ENCODE data around the gene DHRS12. TPM values are rescaled to one million over a fixed set of nuclear protein-coding genes. Genes with fewer than 3 reads are reported as not detected.

The DHRS12 gene
- total and polyA plus RNA-seq, 8 donors: 13.8 to 39.4 (median 26.5) TPM

DNA sequence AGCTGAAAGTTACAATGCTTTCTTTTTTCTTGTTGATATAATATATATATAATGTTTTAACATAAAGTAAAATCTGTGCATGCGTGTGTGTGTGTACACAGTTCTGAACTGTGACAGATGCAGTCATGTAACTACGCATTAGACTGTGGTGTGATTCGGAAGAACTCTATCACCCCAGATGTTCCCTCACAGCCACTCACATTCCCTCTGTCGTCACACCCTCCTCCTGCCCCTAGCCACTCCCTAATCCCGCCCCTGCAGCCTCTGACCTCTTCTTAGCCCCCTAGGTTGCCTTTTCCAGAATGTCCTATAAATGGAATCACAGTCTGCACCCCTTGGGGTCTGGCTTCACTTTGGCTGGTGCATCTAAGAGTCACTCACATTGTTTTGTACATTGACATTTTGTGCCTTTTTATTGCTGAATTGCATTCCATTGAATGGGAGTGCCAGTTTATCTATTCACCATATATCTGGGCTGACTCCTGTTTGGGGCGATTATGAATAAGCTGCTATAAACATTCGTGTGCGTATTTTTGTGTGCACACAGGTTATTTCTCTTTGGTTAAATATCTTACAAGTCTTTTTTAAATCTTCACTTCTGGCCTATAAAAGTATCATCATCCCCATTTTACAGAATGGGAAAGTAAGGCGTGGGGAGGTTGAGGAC lies 20.4 kb downstream of the DHRS12 start:
- TF ChIP-seq, protein P1, sequence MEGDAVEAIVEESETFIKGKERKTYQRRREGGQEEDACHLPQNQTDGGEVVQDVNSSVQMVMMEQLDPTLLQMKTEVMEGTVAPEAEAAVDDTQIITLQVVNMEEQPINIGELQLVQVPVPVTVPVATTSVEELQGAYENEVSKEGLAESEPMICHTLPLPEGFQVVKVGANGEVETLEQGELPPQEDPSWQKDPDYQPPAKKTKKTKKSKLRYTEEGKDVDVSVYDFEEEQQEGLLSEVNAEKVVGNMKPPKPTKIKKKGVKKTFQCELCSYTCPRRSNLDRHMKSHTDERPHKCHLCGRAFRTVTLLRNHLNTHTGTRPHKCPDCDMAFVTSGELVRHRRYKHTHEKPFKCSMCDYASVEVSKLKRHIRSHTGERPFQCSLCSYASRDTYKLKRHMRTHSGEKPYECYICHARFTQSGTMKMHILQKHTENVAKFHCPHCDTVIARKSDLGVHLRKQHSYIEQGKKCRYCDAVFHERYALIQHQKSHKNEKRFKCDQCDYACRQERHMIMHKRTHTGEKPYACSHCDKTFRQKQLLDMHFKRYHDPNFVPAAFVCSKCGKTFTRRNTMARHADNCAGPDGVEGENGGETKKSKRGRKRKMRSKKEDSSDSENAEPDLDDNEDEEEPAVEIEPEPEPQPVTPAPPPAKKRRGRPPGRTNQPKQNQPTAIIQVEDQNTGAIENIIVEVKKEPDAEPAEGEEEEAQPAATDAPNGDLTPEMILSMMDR (IDR thresholded peaks at IDR 0.05): no peak
- Histone ChIP-seq H3K27ac (peak overlapping the region; percentile 75 to 90 (median 76)), H3K4me1 (peaks cover 58 to 79% (median 75%) of the 10 kb centered on the region in 3 donors), H3K9me3 (no peaks in the 10 kb centered on the region), H3K4me3 (no peak overlapping the region), H3K27me3 (no peaks in the 10 kb centered on the region), H3K36me3 (no peaks in the 10 kb centered on the region)
- intact Hi-C loops (cut with DNase I): loop anchor here in 1 of 3 donors (10.0 kb wide), 1 partner anchor 199 kb away; the partner anchor contains the start of gene WDFY2
- FAIRE-seq (no peak), DNase-seq (peak in 3 of 6 donors; percentile 33 to 42 (median 42)), ATAC-seq (peak; percentile 3 to 14 (median 10))
- 54 to 55% methylated on average over 9 of the region's 9 CpGs for WGBS, 2 donors

GRCh38 chr13:51782026-51782710 lies 21.8 kb downstream of the DHRS12 start:
- Histone ChIP-seq H3K4me3 (no peak overlapping the region), H3K27ac (peak overlapping the region; percentile 75 to 90 (median 76)), H3K9me3 (no peaks in the 10 kb centered on the region), H3K27me3 (no peaks in the 10 kb centered on the region), H3K4me1 (peaks cover 72 to 84% (median 83%) of the 10 kb centered on the region in 3 donors), H3K36me3 (no peaks in the 10 kb centered on the region)
- intact Hi-C loops (cut with DNase I): loop anchor here in 1 of 3 donors (10.0 kb wide), 1 partner anchor 197 kb away; the partner anchor contains the start of gene WDFY2
- ATAC-seq (peak; percentile 76 to 84 (median 78)), FAIRE-seq (no peak), DNase-seq (peak; percentile 85 to 98 (median 94))
- WGBS, 2 donors: 31 to 40% methylated on average over 15 of the region's 15 CpGs
- TF ChIP-seq, protein P1 (IDR thresholded peaks at IDR 0.05): no peak

DNA sequence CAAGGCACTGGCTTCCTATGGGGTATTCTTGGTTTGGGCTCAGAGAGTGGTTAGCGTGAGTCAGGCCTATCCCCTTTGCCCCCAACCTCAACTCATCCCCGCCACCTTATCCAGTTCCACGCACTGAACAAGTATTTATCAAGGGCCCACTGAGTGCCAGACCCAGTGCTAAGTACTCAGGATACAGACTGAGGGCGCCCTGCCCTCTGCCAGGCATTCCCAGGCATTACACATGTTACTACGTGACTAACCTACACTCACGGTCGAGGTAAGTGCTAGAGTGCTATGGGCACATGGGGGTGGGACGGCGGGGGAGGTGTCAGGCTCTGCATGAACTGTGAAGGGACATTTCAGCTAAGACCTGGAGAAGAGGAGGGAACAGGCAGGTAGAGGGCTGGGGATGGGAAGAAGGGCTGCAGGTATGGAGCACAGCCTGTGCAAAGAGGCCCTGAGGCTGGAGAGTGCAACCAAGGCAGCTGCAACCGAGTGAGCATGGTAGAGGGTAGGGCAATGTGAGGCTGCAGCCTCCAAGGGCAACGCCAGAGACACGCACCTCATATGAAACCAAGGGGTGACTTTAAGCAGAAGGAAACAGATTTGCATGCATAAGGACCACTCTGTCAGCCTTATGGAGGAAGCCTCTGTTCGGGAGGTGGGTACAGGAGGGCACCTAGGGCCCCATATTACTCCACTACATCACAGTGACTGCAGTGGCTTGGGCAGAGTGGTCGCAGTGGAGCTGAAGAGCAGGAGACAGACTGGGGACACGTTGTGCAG lies 22.5 kb downstream of the DHRS12 start:
- FAIRE-seq: no peak
- DNase-seq: peak in 5 of 6 donors; percentile 51 to 78 (median 72)

GRCh38 chr13:51780099-51780498 lies 23.9 kb downstream of the DHRS12 start:
- H3K4me3 ChIP-seq: no peak overlapping the region
- DNase-seq: peak in 1 of 6 donors; percentile 29
- FAIRE-seq: no peak
- no peak for ATAC-seq
- no peaks in the 10 kb centered on the region for H3K9me3 ChIP-seq
- TF ChIP-seq, protein P1 (IDR thresholded peaks at IDR 0.05): no peak
- H3K27me3 ChIP-seq: no peaks in the 10 kb centered on the region
- WGBS, 2 donors: 44 to 48% methylated on average over 3 of the region's 3 CpGs
- intact Hi-C loops (cut with DNase I): loop anchor here in 1 of 3 donors (10.0 kb wide), 1 partner anchor 195 kb away; the partner anchor contains the start of gene WDFY2
- H3K4me1 ChIP-seq: peaks cover 65 to 71% (median 71%) of the 10 kb centered on the region in 3 donors
- H3K27ac ChIP-seq: peak overlapping the region in 3 of 4 donors; percentile 31 to 88 (median 84)
- H3K36me3 ChIP-seq: no peaks in the 10 kb centered on the region

More for the DNA sequence above, 22.5 kb downstream of the DHRS12 start:
- 47 to 54% methylated on average over 15 of the region's 15 CpGs for WGBS, 2 donors
- Histone ChIP-seq H3K4me3 (no peak overlapping the region), H3K36me3 (no peaks in the 10 kb centered on the region), H3K27ac (peak overlapping the region; percentile 61 to 88 (median 75)), H3K4me1 (peaks cover 76 to 83% (median 82%) of the 10 kb centered on the region in 3 donors), H3K9me3 (no peaks in the 10 kb centered on the region), H3K27me3 (no peaks in the 10 kb centered on the region)
- TF ChIP-seq, protein P1 (IDR thresholded peaks at IDR 0.05): no peak
- ATAC-seq: peak; percentile 57 to 72 (median 58)
- intact Hi-C loops (cut with DNase I): loop anchor here in 1 of 3 donors (10.0 kb wide), 1 partner anchor 197 kb away; the partner anchor contains the start of gene WDFY2

Data from pancreas (tissue), 10 donors.